Caco-2 (cell line): ENCODE data around the gene KCNV2. TPM values are rescaled to one million over a fixed set of nuclear protein-coding genes. Genes with fewer than 3 reads are reported as not detected.

Experiments used
- BruUV-seq: library from RNA; stranded (reverse); fragments of 400-500 nt; replicated peaks from 2 replicates; lab custom pipeline; 2021; lab: Mats Ljungman, UMichigan
- CTCF ChIA-PET: fragments of 300-600 bp; sonication (Branson Sonifier 250); formaldehyde crosslinking; loops from one replicate; lab custom pipeline; 2022; ENCODE audit warnings: antibody characterized with exemption; lab: Charles Lee
- POLR2A ChIA-PET: fragments of 300-600 bp; sonication (Branson Sonifier 250); formaldehyde crosslinking; loops from one replicate; lab custom pipeline; 2022; ENCODE audit warnings: antibody characterized with exemption; lab: Charles Lee
- DNase-seq, 2 experiments: peaks; one replicate each; pipeline versions ENCODE4 v3.0.0 to v3.0.0-alpha.2; 2020 to 2022
- H3K27me3 ChIP-seq: replicated peaks from 2 replicates; pipeline ENCODE4 v1.6.0; 2011; ENCODE audit warnings: low read length; ENCODE audit not compliant: control insufficient read depth, insufficient read depth
- H3K36me3 ChIP-seq: 2 replicates; pipeline ENCODE4 v1.5.1; 2011; ENCODE audit warnings: low read length; ENCODE audit not compliant: control insufficient read depth, insufficient read depth
- H3K4me1 ChIP-seq: fragments of 250-450 bp; sonication (Bioruptor Pico); 2 replicates; pipeline ENCODE4 v1.5.1; 2020; ENCODE audit warnings: mild to moderate bottlenecking
- H3K4me3 ChIP-seq: 2 replicates; pipeline ENCODE4 v1.5.1; 2011; ENCODE audit warnings: low read depth, mild to moderate bottlenecking, control low read depth, low read length
- H3K9me3 ChIP-seq: fragments of 250-450 bp; sonication (Bioruptor Pico); 2 replicates; pipeline ENCODE4 v1.5.1; 2020; ENCODE audit warnings: mild to moderate bottlenecking, moderate library complexity
- H3K27ac Mint-ChIP-seq: one replicate; pipeline ENCODE4 v1.8.0; 2022; ENCODE audit warnings: mixed read lengths; ENCODE audit not compliant: unreplicated experiment
- H3K27me3 Mint-ChIP-seq: one replicate; pipeline ENCODE4 v1.8.0; 2022; ENCODE audit warnings: mixed read lengths; ENCODE audit not compliant: insufficient read depth, unreplicated experiment
- H3K36me3 Mint-ChIP-seq: one replicate; pipeline ENCODE4 v1.8.0; 2022; ENCODE audit warnings: mild to moderate bottlenecking, mixed read lengths; ENCODE audit not compliant: insufficient read depth, unreplicated experiment
- H3K4me1 Mint-ChIP-seq: one replicate; pipeline ENCODE4 v1.8.0; 2022; ENCODE audit warnings: low read depth, mixed read lengths; ENCODE audit not compliant: unreplicated experiment
- H3K4me3 Mint-ChIP-seq: one replicate; pipeline ENCODE4 v1.8.0; 2022; ENCODE audit warnings: mild to moderate bottlenecking, moderate library complexity, mixed read lengths; ENCODE audit not compliant: unreplicated experiment
- H3K9me3 Mint-ChIP-seq: one replicate; pipeline ENCODE4 v1.8.0; 2022; ENCODE audit warnings: mixed read lengths; ENCODE audit not compliant: unreplicated experiment
- CTCF ChIP-seq, 2 experiments: fragments of 200-600 bp in 1 of 2; IDR thresholded peaks; 1 replicate in 1 of 2; 2 replicates in 1 of 2; pipeline versions ENCODE4 v1.5.1 to v1.8.0; 2011 to 2022; ENCODE audit warnings: antibody characterized with exemption in 1 of 2, control low read depth in 1 of 2, inconsistent platforms in 1 of 2, low read depth in 1 of 2, low read length in 1 of 2, mild to moderate bottlenecking in 1 of 2, moderate library complexity in 1 of 2; ENCODE audit not compliant: insufficient read depth in 1 of 2, severe bottlenecking in 1 of 2, unreplicated experiment in 1 of 2
- intact Hi-C: fragments of 100-400 bp; cut with micrococcal nuclease; formaldehyde crosslinking; loops from one replicate; pipeline ENCODE4 v1.10.0; 2022; ENCODE audit not compliant: unreplicated experiment
- total RNA-seq: library from RNA; stranded (reverse); gene quantifications from 2 replicates; pipeline ENCODE4 v1.2.3, GENCODE V29; 2022

KCNV2 gene
- total RNA-seq, 1 experiment from 2014 or later = not detected

GRCh38 chr9:2718698-2719033 lies 1.4 kb downstream of the KCNV2 start:
- Histone ChIP-seq H3K9me3 (no peaks in the 10 kb centered on the region), H3K27me3 (no peaks in the 10 kb centered on the region), H3K4me1 (peaks cover 11% of the 10 kb centered on the region; the same call in 1 of the 2 replicates), H3K4me3 (no peak overlapping the region), H3K36me3 (no peaks in the 10 kb centered on the region)
- no TSS peak for BruUV-seq
- Mint-ChIP-seq H3K4me1 (no peaks in the 10 kb centered on the region), H3K27me3 (no peaks in the 10 kb centered on the region), H3K4me3 (no peak overlapping the region), H3K36me3 (no peaks in the 10 kb centered on the region), H3K9me3 (peaks cover 2% of the 10 kb centered on the region), H3K27ac (no peak overlapping the region)
- ChIA-PET CTCF (no interaction called here), POLR2A (no interaction called here)
- intact Hi-C loops = no loop called here
- DNase-seq = no peak
- no peak for TF ChIP-seq CTCF (IDR thresholded peaks at IDR 0.05; ENCODE audit: insufficient read depth in 1 of 2, low read depth in 1 of 2, low read length in 1 of 2, severe bottlenecking in 1 of 2, unreplicated experiment in 1 of 2)

- H3K4me1 Mint-ChIP-seq = peaks cover 5% of the 10 kb centered on the region
- no peak for TF ChIP-seq CTCF (IDR thresholded peaks at IDR 0.05; ENCODE audit: insufficient read depth in 1 of 2, low read depth in 1 of 2, low read length in 1 of 2, severe bottlenecking in 1 of 2, unreplicated experiment in 1 of 2)
- POLR2A ChIA-PET = no interaction called here
- no peaks in the 10 kb centered on the region for H3K36me3 Mint-ChIP-seq
- H3K4me3 Mint-ChIP-seq = no peak overlapping the region
- H3K27me3 Mint-ChIP-seq = no peaks in the 10 kb centered on the region
- H3K36me3 ChIP-seq = no peaks in the 10 kb centered on the region
- no peaks in the 10 kb centered on the region for H3K9me3 ChIP-seq
- no peaks in the 10 kb centered on the region for H3K27me3 ChIP-seq
- H3K9me3 Mint-ChIP-seq = no peaks in the 10 kb centered on the region
- CTCF ChIA-PET = no interaction called here
- no TSS peak for BruUV-seq
- no peak overlapping the region for H3K4me3 ChIP-seq
- no peak overlapping the region for H3K27ac Mint-ChIP-seq
- intact Hi-C loops = loop anchor here (5.0 kb wide), 1 partner anchor 43 kb away; no protein-coding TSS in a partner anchor
- peaks cover 17% of the 10 kb centered on the region for H3K4me1 ChIP-seq
- DNase-seq = peak in 1 of 2 experiments; percentile 5
Measured at GRCh38 chr9:2720179-2720654, 2.9 kb downstream of the KCNV2 start.

GRCh38 chr9:2722715-2723114 lies 5.4 kb downstream of the KCNV2 start:
- ChIA-PET POLR2A (no interaction called here), CTCF (no interaction called here)
- no peak overlapping the region for H3K4me3 Mint-ChIP-seq
- TF ChIP-seq CTCF (IDR thresholded peaks at IDR 0.05; ENCODE audit: insufficient read depth in 1 of 2, low read depth in 1 of 2, low read length in 1 of 2, severe bottlenecking in 1 of 2, unreplicated experiment in 1 of 2) = no peak
- Histone ChIP-seq H3K36me3 (no peaks in the 10 kb centered on the region), H3K4me3 (no peak overlapping the region), H3K4me1 (peaks cover 26% of the 10 kb centered on the region), H3K9me3 (no peaks in the 10 kb centered on the region), H3K27me3 (no peaks in the 10 kb centered on the region)
- no peaks in the 10 kb centered on the region for H3K27me3 Mint-ChIP-seq
- peaks cover 5% of the 10 kb centered on the region for H3K4me1 Mint-ChIP-seq
- H3K9me3 Mint-ChIP-seq = no peaks in the 10 kb centered on the region
- no peak overlapping the region for H3K27ac Mint-ChIP-seq
- BruUV-seq = no TSS peak
- H3K36me3 Mint-ChIP-seq = no peaks in the 10 kb centered on the region
- DNase-seq = no peak
- intact Hi-C loops = loop anchor here (5.0 kb wide), 1 partner anchor 45 kb away; no protein-coding TSS in a partner anchor
